MM.1S (cell line): ENCODE data around the gene IARS1.

Experiments
- DNase-seq: peaks from one replicate; pipeline ENCODE4 v3.0.0-alpha.2; 2015
- H2AFZ ChIP-seq: fragments of 300-600 bp; sonication (generic); 2 replicates; pipeline ENCODE4 v1.6.0; 2016; ENCODE audit warnings: antibody characterized with exemption, low read length
- H3F3A ChIP-seq: fragments of 300-600 bp; sonication (generic); 2 replicates; pipeline ENCODE4 v1.6.1; 2016; ENCODE audit warnings: mild to moderate bottlenecking, antibody characterized with exemption, low read length, moderate library complexity, mixed read lengths; ENCODE audit not compliant: insufficient read depth
- H3K27ac ChIP-seq: fragments of 300-600 bp; sonication (generic); 2 replicates; pipeline ENCODE4 v1.5.1; 2016; ENCODE audit warnings: mild to moderate bottlenecking, low read length
- H3K27me3 ChIP-seq: fragments of 300-600 bp; sonication (generic); replicated peaks from 2 replicates; pipeline ENCODE4 v1.6.0; 2016; ENCODE audit warnings: low read length; ENCODE audit not compliant: insufficient read depth
- H3K36me3 ChIP-seq: fragments of 300-600 bp; sonication (generic); replicated peaks from 2 replicates; pipeline ENCODE4 v1.6.1; 2016; ENCODE audit warnings: mild to moderate bottlenecking, low read length, mixed read lengths; ENCODE audit not compliant: insufficient read depth
- H3K4me1 ChIP-seq: fragments of 300-600 bp; sonication (generic); 2 replicates; pipeline ENCODE4 v1.6.1; 2016; ENCODE audit warnings: low read length, mixed read lengths
- H3K4me2 ChIP-seq: fragments of 300-600 bp; sonication (generic); 2 replicates; pipeline ENCODE4 v1.6.0; 2016; ENCODE audit warnings: low read depth, low read length
- H3K4me3 ChIP-seq: fragments of 300-600 bp; sonication (generic); 2 replicates; pipeline ENCODE4 v1.5.1; 2016; ENCODE audit warnings: low read length, mixed read lengths
- H3K79me2 ChIP-seq: fragments of 300-600 bp; sonication (generic); 2 replicates; pipeline ENCODE4 v1.6.1; 2016; ENCODE audit warnings: mixed run types, low read length, mixed read lengths
- H3K9ac ChIP-seq: fragments of 300-600 bp; sonication (generic); 2 replicates; pipeline ENCODE4 v1.6.1; 2016; ENCODE audit warnings: low read length, mixed read lengths
- H3K9me2 ChIP-seq: fragments of 300-600 bp; sonication (generic); replicated peaks from 2 replicates; pipeline ENCODE4 v1.6.1; 2016; ENCODE audit warnings: mild to moderate bottlenecking, low read length, mixed read lengths; ENCODE audit not compliant: insufficient read depth
- H3K9me3 ChIP-seq: fragments of 300-600 bp; sonication (generic); replicated peaks from 2 replicates; pipeline ENCODE4 v1.6.1; 2016; ENCODE audit warnings: mild to moderate bottlenecking, low read length, mixed read lengths; ENCODE audit not compliant: insufficient read depth
- H4K20me1 ChIP-seq: fragments of 300-600 bp; sonication (generic); 2 replicates; pipeline ENCODE4 v1.6.1; 2016; ENCODE audit warnings: mild to moderate bottlenecking, low read length, moderate library complexity, mixed read lengths; ENCODE audit not compliant: insufficient read depth
- CTCF ChIP-seq: fragments of 300-600 bp; sonication (generic); IDR thresholded peaks from 2 replicates; pipeline ENCODE4 v1.5.1; 2016; ENCODE audit warnings: antibody characterized with exemption, low read length, mixed read lengths
- EZH2 ChIP-seq: fragments of 300-600 bp; sonication (generic); optimal IDR thresholded peaks from 2 replicates; pipeline ENCODE3; 2017; ENCODE audit warnings: low read depth, mild to moderate bottlenecking, antibody characterized with exemption, low read length, mixed read lengths
- EZH2phosphoT487 ChIP-seq: fragments of 300-600 bp; sonication (generic); IDR thresholded peaks from 2 replicates; pipeline ENCODE4 v1.6.1; 2018; ENCODE audit warnings: antibody characterized with exemption, low read length

Gene IARS1

GRCh38 chr9:92327283-92327850, 33.9 kb upstream of the IARS1 start:
- Histone ChIP-seq H3K27ac (no peak overlapping the region), H4K20me1 (no peaks in the 10 kb centered on the region), H3K79me2 (peaks cover 73% of the 10 kb centered on the region), H3F3A (no peaks in the 10 kb centered on the region; the same call in 1 of the 2 replicates), H3K4me1 (peaks cover 26% of the 10 kb centered on the region), H3K9me2 (no peaks in the 10 kb centered on the region), H3K4me2 (peak overlapping the region; percentile 77; the same call in 1 of the 2 replicates), H3K4me3 (peak overlapping the region; percentile 88), H3K27me3 (no peaks in the 10 kb centered on the region), H3K9ac (peak overlapping the region; percentile 99; the same call in 1 of the 2 replicates), H3K9me3 (no peaks in the 10 kb centered on the region), H2AFZ (no peak overlapping the region), H3K36me3 (peaks cover 6% of the 10 kb centered on the region; the same call in 1 of the 2 replicates)
- DNase-seq, result no peak
- TF ChIP-seq EZH2 (no peak), EZH2phosphoT487 (no peak), CTCF (no peak)

GRCh38 chr9:92325991-92326500, 32.5 kb upstream of the IARS1 start:
- DNase-seq, result peak; percentile 33
- Histone ChIP-seq H3K4me3 (peak overlapping the region; percentile 88), H3K9ac (peak overlapping the region; percentile 99), H3K36me3 (peaks cover 6% of the 10 kb centered on the region), H4K20me1 (no peaks in the 10 kb centered on the region), H3K9me3 (no peaks in the 10 kb centered on the region), H3K9me2 (no peaks in the 10 kb centered on the region), H2AFZ (peak overlapping the region; percentile 78), H3K79me2 (peaks cover 77% of the 10 kb centered on the region), H3F3A (no peaks in the 10 kb centered on the region; the same call in 1 of the 2 replicates), H3K27ac (peak overlapping the region; percentile 96; the same call in 1 of the 2 replicates), H3K27me3 (no peaks in the 10 kb centered on the region), H3K4me1 (peaks cover 26% of the 10 kb centered on the region), H3K4me2 (peak overlapping the region; percentile 77)
- TF ChIP-seq EZH2phosphoT487 (no peak), CTCF (no peak), EZH2 (no peak)

GRCh38 chr9:92325269-92325990, 31.9 kb upstream of the IARS1 start, which contains the start of the genes CENPP and NOL8:
Gene CENPP (plus strand): TSS chr9:92325953.
Gene NOL8 (minus strand): TSS chr9:92325350. CDS start chr9:92324161, 1,189 bp downstream.
- TF ChIP-seq EZH2phosphoT487 (no peak), CTCF (no peak), EZH2 (no peak)
- DNase-seq, result peak; percentile 92
- H2AFZ ChIP-seq, result peak within 1 kb of the TSS; percentile 78
- H3F3A ChIP-seq, result no peaks in the 10 kb centered on the region; the same call in 1 of the 2 replicates
- H3K4me2 ChIP-seq, result peak within 1 kb of the TSS; percentile 77
- no peaks in the 10 kb centered on the region for H3K27me3 ChIP-seq
- H4K20me1 ChIP-seq, result no peaks in the 10 kb centered on the region
- peaks cover 80% of the 10 kb centered on the region for H3K79me2 ChIP-seq
- H3K36me3 ChIP-seq, result peaks cover 6% of the 10 kb centered on the region
- no peaks in the 10 kb centered on the region for H3K9me3 ChIP-seq
- H3K4me1 ChIP-seq, result peaks cover 26% of the 10 kb centered on the region
- H3K27ac ChIP-seq, result peak within 1 kb of the TSS; percentile 96
- H3K9ac ChIP-seq, result peak within 1 kb of the TSS; percentile 99
- no peaks in the 10 kb centered on the region for H3K9me2 ChIP-seq
- H3K4me3 ChIP-seq, result peak within 1 kb of the TSS; percentile 88
